GM23248 (cell line): ENCODE measurements around the gene PRDM1. TPM values are rescaled to one million over a fixed set of nuclear protein-coding genes. Genes with fewer than 3 reads are reported as not detected.

ENCODE experiments used
- DNase-seq: peaks from one replicate; pipeline ENCODE4 v3.0.0-alpha.2; 2015
- H2AFZ ChIP-seq: fragments of 200-600 bp; sonication (generic); 2 replicates; pipeline ENCODE4 v1.6.1; 2016; ENCODE audit warnings: antibody characterized with exemption
- H3F3A ChIP-seq: fragments of 200-600 bp; sonication (generic); 2 replicates; pipeline ENCODE4 v1.6.1; 2016; ENCODE audit warnings: mild to moderate bottlenecking, antibody characterized with exemption, mixed run types; ENCODE audit not compliant: insufficient read depth
- H3K27ac ChIP-seq: fragments of 200-600 bp; sonication (generic); 2 replicates; pipeline ENCODE4 v1.5.1; 2016; ENCODE audit warnings: mild to moderate bottlenecking
- H3K27me3 ChIP-seq: fragments of 200-600 bp; sonication (generic); replicated peaks from 2 replicates; pipeline ENCODE4 v1.6.1; 2016; ENCODE audit warnings: mild to moderate bottlenecking; ENCODE audit not compliant: insufficient read depth
- H3K36me3 ChIP-seq: fragments of 200-600 bp; sonication (generic); 2 replicates; pipeline ENCODE4 v1.6.1; 2016; ENCODE audit warnings: low read depth, mild to moderate bottlenecking
- H3K4me1 ChIP-seq: fragments of 200-600 bp; sonication (generic); 2 replicates; pipeline ENCODE4 v1.6.1; 2016; ENCODE audit warnings: mild to moderate bottlenecking; ENCODE audit not compliant: insufficient read depth
- H3K4me2 ChIP-seq: fragments of 200-600 bp; sonication (generic); one replicate; pipeline ENCODE4 v1.6.1; 2016; ENCODE audit warnings: mild to moderate bottlenecking; ENCODE audit not compliant: unreplicated experiment
- H3K4me3 ChIP-seq: fragments of 200-600 bp; sonication (generic); 2 replicates; pipeline ENCODE4 v1.5.1; 2016; ENCODE audit warnings: mild to moderate bottlenecking
- H3K79me2 ChIP-seq: fragments of 200-600 bp; sonication (generic); 2 replicates; pipeline ENCODE4 v1.6.1; 2016; ENCODE audit warnings: mild to moderate bottlenecking; ENCODE audit not compliant: insufficient read depth
- H3K9ac ChIP-seq: fragments of 200-600 bp; sonication (generic); 2 replicates; pipeline ENCODE4 v1.6.1; 2016; ENCODE audit warnings: mild to moderate bottlenecking
- H3K9me2 ChIP-seq: fragments of 200-600 bp; sonication (generic); 2 replicates; pipeline ENCODE4 v1.6.1; 2016; ENCODE audit warnings: mixed run types, mild to moderate bottlenecking, moderate library complexity; ENCODE audit not compliant: insufficient read depth
- H3K9me3 ChIP-seq: fragments of 200-600 bp; sonication (generic); one replicate; pipeline ENCODE4 v1.6.1; 2017; ENCODE audit warnings: low read depth
- H4K20me1 ChIP-seq: fragments of 200-600 bp; sonication (generic); 2 replicates; pipeline ENCODE4 v1.6.0; 2016; ENCODE audit not compliant: insufficient read depth
- EZH2 ChIP-seq: fragments of 200-600 bp; sonication (generic); IDR thresholded peaks from 2 replicates; pipeline ENCODE4 v1.6.1; 2018; ENCODE audit warnings: antibody characterized with exemption, mild to moderate bottlenecking; ENCODE audit not compliant: insufficient read depth, poor library complexity, severe bottlenecking
- EZH2phosphoT487 ChIP-seq: fragments of 200-600 bp; sonication (generic); IDR thresholded peaks from 2 replicates; pipeline ENCODE4 v1.6.1; 2018; ENCODE audit warnings: antibody characterized with exemption, moderate library complexity, mild to moderate bottlenecking, low read depth; ENCODE audit not compliant: insufficient read depth
- WGBS, 2 experiments: methylation state at CpG; one replicate each; pipeline ENCODE4 v1.1.6; 2015 to 2017; ENCODE audit warnings: low lambda C conversion rate in 2 of 2, low coverage in 1 of 2; ENCODE audit errors: missing lambda C conversion rate in 2 of 2; 5-methylcytosine and 5-hydroxymethylcytosine counted together
- in situ Hi-C: fragments of 300-500 bp; cut with MboI; formaldehyde crosslinking; loops from 2 replicates; pipeline ENCODE4 v1.15.0; 2020
- polyA plus RNA-seq: library from polyadenylated mRNA; unstranded; fragments of >200 nt; fragmentation: Nextera tagmentation; extraction: Ambion mirVana; gene quantifications from 2 replicates; pipeline ENCODE4 v1.2.1, GENCODE V29; 2016
- total RNA-seq: library from RNA; depleted of rRNA; stranded (reverse); fragments of >200 nt; shearing (Covaris generic); gene quantifications from 2 replicates; pipeline ENCODE4 v1.2.3, GENCODE V29; 2014

Gene PRDM1
- total and polyA plus RNA-seq, 2 experiments from 2014 or later = 2.7 to 3.9 TPM

DNA sequence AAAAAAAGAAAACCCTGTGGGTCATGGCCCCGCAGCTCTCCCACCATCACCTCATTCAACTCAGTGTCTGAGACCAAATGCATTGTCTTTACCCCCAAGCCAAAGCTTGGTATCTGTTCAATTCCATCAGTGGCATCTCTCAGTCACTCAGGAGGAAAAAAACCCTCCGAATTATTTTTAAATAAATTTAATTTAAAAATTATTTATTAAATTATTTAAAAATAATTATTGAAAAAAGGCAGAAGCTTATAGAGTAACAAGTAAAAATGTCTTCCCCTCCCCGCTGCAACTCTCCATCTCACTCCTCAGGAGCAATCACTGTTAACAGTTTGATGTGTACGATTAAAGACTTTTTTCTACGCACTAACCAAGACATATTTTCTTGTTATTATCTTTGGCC lies 50.7 kb downstream of the PRDM1 start:
- no peak for TF ChIP-seq EZH2phosphoT487

GRCh38 chr6:106138151-106138550 lies 52.0 kb downstream of the PRDM1 start:
- H3K36me3 ChIP-seq = no peaks in the 10 kb centered on the region
- 89% methylated on average over 6 of the region's 6 CpGs for WGBS, 2 experiments
- in situ Hi-C loops = no loop called here
- H3K9me3 ChIP-seq = no peaks in the 10 kb centered on the region
- no peaks in the 10 kb centered on the region for H3K9me2 ChIP-seq
- H3K79me2 ChIP-seq = no peaks in the 10 kb centered on the region
- no peak overlapping the region for H3K4me2 ChIP-seq
- no peak for DNase-seq
- H3K4me3 ChIP-seq = no peak overlapping the region
- TF ChIP-seq EZH2phosphoT487 (no peak), EZH2 (no peak)
- H4K20me1 ChIP-seq = no peaks in the 10 kb centered on the region
- peaks cover 14% of the 10 kb centered on the region for H3K4me1 ChIP-seq
- H3F3A ChIP-seq = no peaks in the 10 kb centered on the region
- no peaks in the 10 kb centered on the region for H3K27me3 ChIP-seq
- H3K27ac ChIP-seq = no peak overlapping the region
- H2AFZ ChIP-seq = no peak overlapping the region
- no peak overlapping the region for H3K9ac ChIP-seq

More for the DNA sequence above, 50.7 kb downstream of the PRDM1 start:
- Histone ChIP-seq H3K36me3 (no peaks in the 10 kb centered on the region), H3K79me2 (no peaks in the 10 kb centered on the region), H3K27me3 (no peaks in the 10 kb centered on the region), H4K20me1 (no peaks in the 10 kb centered on the region), H3K27ac (no peak overlapping the region), H3K4me1 (peaks cover 14% of the 10 kb centered on the region), H3K4me3 (no peak overlapping the region), H3F3A (no peaks in the 10 kb centered on the region), H3K9me2 (no peaks in the 10 kb centered on the region), H3K9ac (no peak overlapping the region), H2AFZ (no peak overlapping the region), H3K9me3 (no peaks in the 10 kb centered on the region), H3K4me2 (no peak overlapping the region)
- in situ Hi-C loops = no loop called here
- WGBS, 2 experiments = 95% methylated on average over 5 of the region's 5 CpGs
- DNase-seq = no peak

DNA sequence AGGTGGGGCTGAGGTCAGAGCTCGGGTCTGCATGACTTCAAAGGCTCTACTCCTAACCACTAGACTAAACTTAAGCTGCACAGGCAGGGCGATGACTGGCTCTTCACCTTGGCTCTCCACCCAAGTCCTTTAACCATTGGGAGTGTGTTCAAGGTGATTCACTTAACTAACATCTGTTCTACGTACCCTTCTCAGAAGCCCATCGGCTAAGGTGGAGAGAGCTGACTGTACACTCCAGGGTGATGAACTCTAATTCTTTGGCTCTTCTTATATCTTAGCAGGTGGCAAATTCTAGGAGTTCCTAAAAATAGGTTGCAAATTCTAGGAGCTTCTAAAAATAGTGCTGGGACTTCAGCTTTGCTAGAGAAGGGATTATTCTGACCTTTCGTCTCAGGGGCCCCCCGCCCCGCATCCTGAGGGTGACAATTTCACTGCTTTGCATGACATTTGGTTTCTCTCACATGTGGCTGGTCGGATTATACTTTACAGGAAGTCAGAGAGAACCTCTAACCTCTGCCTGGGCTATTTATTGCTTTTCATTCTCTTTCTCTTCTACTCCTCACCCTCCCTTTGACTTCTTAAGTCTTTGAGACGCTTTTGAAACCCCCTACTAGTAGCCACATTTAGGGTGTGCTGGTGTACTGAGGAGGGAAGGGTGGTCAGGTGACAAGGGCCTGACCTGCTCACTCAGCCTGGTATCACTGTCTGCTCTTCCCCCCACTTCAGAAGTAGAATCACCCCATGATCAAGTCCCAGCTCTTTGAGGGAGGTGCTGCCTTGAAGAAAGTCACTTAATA lies 55.5 kb downstream of the PRDM1 start:
- H2AFZ ChIP-seq = no peak overlapping the region
- no peak overlapping the region for H3K4me3 ChIP-seq
- H3K27ac ChIP-seq = no peak overlapping the region
- no peaks in the 10 kb centered on the region for H3K27me3 ChIP-seq
- H3F3A ChIP-seq = 0 out of 2 replicates have a peak, but pooled peaks cover 3% of the 10 kb centered on the region
- no peak overlapping the region for H3K9ac ChIP-seq
- in situ Hi-C loops = no loop called here
- no peak for DNase-seq
- H3K9me2 ChIP-seq = no peaks in the 10 kb centered on the region
- TF ChIP-seq EZH2 = no peak
- no peaks in the 10 kb centered on the region for H4K20me1 ChIP-seq
- H3K4me1 ChIP-seq = peaks cover 4% of the 10 kb centered on the region
- 83 to 87% methylated on average over 9 of the region's 9 CpGs for WGBS, 2 experiments
- H3K36me3 ChIP-seq = no peaks in the 10 kb centered on the region
- H3K4me2 ChIP-seq = no peak overlapping the region
- no peaks in the 10 kb centered on the region for H3K79me2 ChIP-seq
- no peaks in the 10 kb centered on the region for H3K9me3 ChIP-seq

GRCh38 chr6:106142876-106143431 lies 56.8 kb downstream of the PRDM1 start:
- Histone ChIP-seq H3K4me1 (peaks cover 16% of the 10 kb centered on the region), H3K4me3 (no peak overlapping the region), H3K4me2 (no peak overlapping the region), H3K9ac (no peak overlapping the region), H3K9me2 (no peaks in the 10 kb centered on the region), H3K27ac (no peak overlapping the region), H3K36me3 (no peaks in the 10 kb centered on the region), H3K9me3 (no peaks in the 10 kb centered on the region), H2AFZ (no peak overlapping the region), H3K79me2 (no peaks in the 10 kb centered on the region), H4K20me1 (no peaks in the 10 kb centered on the region), H3F3A (peaks cover 9% of the 10 kb centered on the region; the same call in 1 of the 2 replicates), H3K27me3 (no peaks in the 10 kb centered on the region)
- DNase-seq = no peak
- TF ChIP-seq EZH2phosphoT487 (no peak), EZH2 (no peak)
- in situ Hi-C loops = no loop called here
- 93 to 95% methylated on average over 2 of the region's 2 CpGs for WGBS, 2 experiments

- Histone ChIP-seq H3F3A (peaks cover 9% of the 10 kb centered on the region; the same call in 1 of the 2 replicates), H3K9ac (no peak overlapping the region), H3K9me2 (no peaks in the 10 kb centered on the region), H3K4me2 (no peak overlapping the region), H3K27ac (no peak overlapping the region), H3K36me3 (no peaks in the 10 kb centered on the region), H3K4me1 (peaks cover 16% of the 10 kb centered on the region), H3K9me3 (no peaks in the 10 kb centered on the region), H3K79me2 (no peaks in the 10 kb centered on the region), H2AFZ (no peak overlapping the region), H3K4me3 (no peak overlapping the region), H3K27me3 (no peaks in the 10 kb centered on the region), H4K20me1 (no peaks in the 10 kb centered on the region)
- 94 to 97% methylated on average over 12 of the region's 12 CpGs for WGBS, 2 experiments
- TF ChIP-seq EZH2phosphoT487 = no peak
- no peak for TF ChIP-seq EZH2
- DNase-seq = no peak
- in situ Hi-C loops = no loop called here
Measured at GRCh38 chr6:106143665-106144064, 57.5 kb downstream of the PRDM1 start.
